A549 (cell line): ENCODE data around the gene SGSM1. TPM values are rescaled to one million over a fixed set of nuclear protein-coding genes. Genes with fewer than 3 reads are reported as not detected.

ENCODE experiments used
- ATAC-seq, 2 experiments: fragments of 200-7000 bp in 1 of 2; fragments of >200 bp in 1 of 2; cut with Nextera tagmentation in 1 of 2; cut with Tn5 transposase in 1 of 2; 3 replicates each; pipeline versions ENCODE4 v1.8.0 to v1.9.1; 2018 to 2020; ENCODE audit warnings: mild to moderate bottlenecking in 1 of 2, moderate library complexity in 1 of 2
- CTCF ChIA-PET: fragments of 300-600 bp; sonication (Branson Sonifier 250); formaldehyde crosslinking; extraction: SDS; loops from one replicate; lab custom pipeline; 2021; ENCODE audit warnings: antibody characterized with exemption, inconsistent platforms; lab: Yijun Ruan, JAX
- POLR2A ChIA-PET: fragments of 350-600 bp; formaldehyde crosslinking; extraction: SDS; loops from one replicate; lab custom pipeline; 2021; ENCODE audit warnings: antibody characterized with exemption, inconsistent platforms; lab: Yijun Ruan, JAX
- DNase-seq, 2 experiments: peaks; one replicate each; pipeline versions ENCODE4 v3.0.0 to v3.0.0-alpha.2; 2011 to 2016; ENCODE audit warnings: low read depth in 1 of 2, low spot score in 1 of 2
- FAIRE-seq: peaks from 2 replicates; lab custom pipeline; 2011; peaks lifted over from hg19 to GRCh38; lab: Jason Lieb, UNC
- H3K27ac ChIP-seq, 2 experiments: fragments of >200 bp; sonication (Bioruptor Twin); formaldehyde crosslinking; 3 replicates each; pipeline ENCODE4 v1.5.1; 2016 to 2017
- H3K4me1 ChIP-seq: fragments of >200 bp; sonication (Bioruptor Twin); formaldehyde crosslinking; 3 replicates; pipeline ENCODE4 v1.6.1; 2016
- H3K4me2 ChIP-seq: fragments of >200 bp; sonication (Bioruptor Twin); formaldehyde crosslinking; 3 replicates; pipeline ENCODE4 v1.6.1; 2016
- H3K4me3 ChIP-seq: fragments of >200 bp; sonication (Bioruptor Twin); formaldehyde crosslinking; 3 replicates; pipeline ENCODE4 v1.5.1; 2016
- H3K9me3 ChIP-seq: fragments of >200 bp; sonication (Bioruptor Twin); formaldehyde crosslinking; 3 replicates; pipeline ENCODE4 v1.6.1; 2016
- ATOH8 ChIP-seq: fragments of 250-450 bp; sonication (Bioruptor Pico); IDR thresholded peaks from 2 replicates; pipeline ENCODE4 v1.5.0; 2020; ENCODE audit warnings: low read depth, mild to moderate bottlenecking, moderate library complexity
- CHD4 ChIP-seq: fragments of 200-600 bp; sonication (generic); IDR thresholded peaks from 2 replicates; pipeline ENCODE4 v1.6.1; 2016; ENCODE audit warnings: antibody characterized with exemption, mild to moderate bottlenecking, borderline replicate concordance
- EHF ChIP-seq: fragments of 250-450 bp; sonication (Bioruptor Pico); IDR thresholded peaks from 2 replicates; pipeline ENCODE4 v1.5.0; 2020; ENCODE audit warnings: mild to moderate bottlenecking
- EP300 ChIP-seq, 2 experiments: fragments of >200 bp; sonication (Bioruptor Twin); formaldehyde crosslinking; IDR thresholded peaks; 2 replicates in 1 of 2; 3 replicates in 1 of 2; pipeline ENCODE4 v1.6.1; 2016 to 2017
- GATA3 ChIP-seq: IDR thresholded peaks from 2 replicates; pipeline ENCODE4 v1.6.1; 2012; ENCODE audit warnings: borderline replicate concordance
- HDAC2 ChIP-seq: fragments of 200-600 bp; sonication (generic); IDR thresholded peaks from 2 replicates; pipeline ENCODE4 v1.6.1; 2016
- HES2 ChIP-seq: fragments of >200 bp; sonication (Bioruptor Twin); formaldehyde crosslinking; IDR thresholded peaks from 2 replicates; pipeline ENCODE4 v1.6.1; 2016
- JUNB ChIP-seq: fragments of >200 bp; sonication (Bioruptor Twin); formaldehyde crosslinking; IDR thresholded peaks from 2 replicates; pipeline ENCODE4 v1.6.1; 2016
- KDM1A ChIP-seq: fragments of 200-600 bp; sonication (generic); IDR thresholded peaks from 2 replicates; pipeline ENCODE4 v1.6.1; 2016; ENCODE audit warnings: low read depth, mild to moderate bottlenecking
- KDM5A ChIP-seq: fragments of 200-600 bp; sonication (generic); IDR thresholded peaks from 2 replicates; pipeline ENCODE4 v1.6.1; 2016; ENCODE audit warnings: antibody characterized with exemption, mild to moderate bottlenecking
- MAX ChIP-seq: IDR thresholded peaks from 2 replicates; pipeline ENCODE4 v1.6.1; 2012
- MAZ ChIP-seq: fragments of 150-350 bp; IDR thresholded peaks from 2 replicates; pipeline ENCODE4 v1.6.1; 2014; ENCODE audit warnings: antibody characterized with exemption, low read depth, low read length, borderline replicate concordance
- MYC ChIP-seq: IDR thresholded peaks from 2 replicates; pipeline ENCODE4 v1.6.1; 2012; ENCODE audit warnings: mild to moderate bottlenecking, inconsistent platforms, low read length, improper control_type of control experiment, borderline replicate concordance
- NFE2L2 ChIP-seq: fragments of 150-350 bp; conservative IDR thresholded peaks from 2 replicates; pipeline ENCODE4 v1.6.1; 2014; ENCODE audit warnings: low read length
- PBX3 ChIP-seq: IDR thresholded peaks from 2 replicates; pipeline ENCODE4 v1.6.1; 2012
- RCOR1 ChIP-seq: fragments of 150-350 bp; IDR thresholded peaks from 2 replicates; pipeline ENCODE4 v1.6.1; 2014; ENCODE audit warnings: antibody characterized with exemption, low read length, low read depth
- SMC3 ChIP-seq: fragments of >200 bp; sonication (Bioruptor Twin); formaldehyde crosslinking; IDR thresholded peaks from 3 replicates; pipeline ENCODE4 v1.6.1; 2018; ENCODE audit warnings: inconsistent platforms
- USF2 ChIP-seq: fragments of 450-650 bp; IDR thresholded peaks from 2 replicates; pipeline ENCODE4 v1.6.1; 2014; ENCODE audit warnings: antibody characterized with exemption
- ZFP36 ChIP-seq: fragments of 450-650 bp; IDR thresholded peaks from 2 replicates; pipeline ENCODE4 v1.6.1; 2014; ENCODE audit warnings: borderline replicate concordance; ENCODE audit not compliant: partially characterized antibody
- ZSCAN20 ChIP-seq: fragments of 250-450 bp; sonication (Bioruptor Pico); IDR thresholded peaks from 2 replicates; pipeline ENCODE4 v1.8.0; 2022; ENCODE audit warnings: mild to moderate bottlenecking, moderate library complexity
- WGBS: methylation state at CpG from one replicate; pipeline ENCODE4 v1.1.6; 2017; ENCODE audit errors: missing lambda C conversion rate; 5-methylcytosine and 5-hydroxymethylcytosine counted together
- polyA plus RNA-seq, 4 experiments: library from polyadenylated mRNA; depleted of rRNA in 3 of 4; stranded (reverse); fragments of >200 nt; fragmentation: RNase III in 1 of 4; extraction: RNeasy Plus Mini Kit Qiagen cat#74134 plus additional on column Dnase treatment in 1 of 4; gene quantifications; 2 replicates in 3 of 4; 3 replicates in 1 of 4; pipeline ENCODE4 v1.2.3, GENCODE V29; 2011 to 2017
- TF ChIP-seq, protein P1 (sequence below): fragments of 150-350 bp; IDR thresholded peaks from 2 replicates; pipeline ENCODE4 v1.6.1; 2014; ENCODE audit warnings: low read depth, mild to moderate bottlenecking, low read length

Gene SGSM1
- polyA plus RNA-seq, 2 of the 4 experiments (the other 2 are of a cell fraction) = 0.50 to 1.4 TPM

- no peak for DNase-seq
- Histone ChIP-seq H3K4me1 (no peaks in the 10 kb centered on the region), H3K4me2 (no peak overlapping the region), H3K4me3 (no peak overlapping the region), H3K27ac (no peak overlapping the region), H3K9me3 (no peaks in the 10 kb centered on the region)
- POLR2A ChIA-PET = no interaction called here
- TF ChIP-seq MAX = no peak
- TF ChIP-seq EHF (CRISPR knock-in tag) = no peak
- no peak for TF ChIP-seq MYC
- no peak for TF ChIP-seq HES2
- no peak for ATAC-seq
- WGBS = 59% methylated on average over 6 of the region's 6 CpGs
- CTCF ChIA-PET = interaction anchor here (0.6 to 0.7 kb wide), 2 partner anchors 9 to 33 kb away, joined by 3 to 4 read pairs; no protein-coding TSS in a partner anchor
- FAIRE-seq = no peak
Observed at GRCh38 chr22:24883432-24883831, 77.4 kb downstream of the SGSM1 start.

GRCh38 chr22:24887260-24887659 is 81.2 kb downstream of the SGSM1 start:
- Histone ChIP-seq H3K4me3 (no peak overlapping the region), H3K4me1 (no peaks in the 10 kb centered on the region), H3K27ac (no peak overlapping the region), H3K4me2 (no peak overlapping the region), H3K9me3 (no peaks in the 10 kb centered on the region)
- no peak for TF ChIP-seq MAX
- no peak for TF ChIP-seq HDAC2
- TF ChIP-seq NFE2L2 = no peak
- FAIRE-seq (no peak), ATAC-seq (no peak), DNase-seq (no peak)
- POLR2A ChIA-PET = no interaction called here
- CTCF ChIA-PET = no interaction called here
- WGBS = 50% methylated on average over 2 of the region's 2 CpGs

DNA sequence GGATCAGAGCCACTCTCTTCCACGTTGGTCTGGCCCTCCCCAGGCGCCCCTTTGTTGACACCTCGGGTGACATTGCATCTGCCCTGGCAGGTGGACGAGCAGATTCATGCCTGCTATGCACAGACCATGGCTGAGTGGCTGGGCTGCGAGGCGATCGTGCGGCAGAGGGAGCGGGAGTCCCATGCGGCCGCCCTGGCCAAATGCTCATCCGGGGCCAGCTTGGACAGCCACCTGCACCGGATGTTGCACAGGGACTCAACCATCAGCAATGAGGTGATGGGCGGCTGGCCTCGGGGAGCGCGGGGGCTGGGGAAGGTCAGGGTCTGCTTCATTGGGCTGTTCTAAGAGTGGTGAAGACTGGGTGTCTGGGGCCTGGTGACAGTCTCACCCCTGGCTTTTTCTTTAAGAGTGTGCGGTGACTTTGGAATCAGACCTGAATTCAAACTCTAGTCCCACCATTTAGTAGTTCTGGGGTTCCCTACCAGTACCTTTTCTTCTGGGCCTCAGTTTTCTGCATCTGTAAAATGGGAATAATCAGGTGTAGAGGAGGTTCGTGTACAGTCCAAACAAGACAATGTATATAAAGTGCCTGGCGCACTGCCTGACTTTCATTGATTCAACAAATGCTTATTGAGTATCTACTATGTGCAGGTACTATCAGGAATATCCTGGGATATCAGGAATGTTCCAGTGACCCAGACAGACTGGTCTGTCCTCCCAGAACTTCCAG is 87.5 kb downstream of the SGSM1 start:
- DNase-seq (no peak), FAIRE-seq (no peak), ATAC-seq (no peak)
- ChIA-PET POLR2A (no interaction called here), CTCF (interaction anchor here (0.6 to 1.3 kb wide), 5 partner anchors 10 to 368 kb away, joined by 3 to 4 read pairs (median 4); no protein-coding TSS in a partner anchor)
- Histone ChIP-seq H3K4me1 (peaks cover 29% of the 10 kb centered on the region), H3K9me3 (no peaks in the 10 kb centered on the region), H3K27ac (peak overlapping the region; percentile 94 to 97), H3K4me2 (peak overlapping the region; percentile 86), H3K4me3 (peak overlapping the region; percentile 20; the same call in 2 of the 3 replicates)
- TF ChIP-seq CHD4 (no peak), EP300 (IDR thresholded peaks at IDR 0.05) (no peak), KDM1A (peak; percentile 82; the same call in 1 of the 2 replicates), RCOR1 (no peak)
- 80% methylated on average over 10 of the region's 20 CpGs for WGBS

GRCh38 chr22:24894220-24894975 is 88.4 kb downstream of the SGSM1 start:
- Histone ChIP-seq H3K9me3 (no peaks in the 10 kb centered on the region), H3K27ac (peak overlapping the region; percentile 94 to 97), H3K4me2 (peak overlapping the region; percentile 86), H3K4me1 (peaks cover 29% of the 10 kb centered on the region), H3K4me3 (peak overlapping the region; percentile 20)
- ChIA-PET POLR2A (no interaction called here), CTCF (interaction anchor here (0.7 to 1.3 kb wide), 2 partner anchors 15 to 92 kb away, joined by 3 to 4 read pairs; no protein-coding TSS in a partner anchor)
- DNase-seq = peak; percentile 85 to 97
- 2% methylated on average over 14 of the region's 16 CpGs for WGBS
- ATAC-seq = peak; percentile 98 to 99
- FAIRE-seq = peak; percentile 87
- TF ChIP-seq HDAC2 = no peak
- no peak for TF ChIP-seq ATOH8
- peak; percentile 62; the same call in 1 of the 2 replicates for TF ChIP-seq GATA3
- TF ChIP-seq SMC3 = no peak
- TF ChIP-seq EHF (CRISPR knock-in tag) = no peak
- TF ChIP-seq USF2 = peak; percentile 86
- peak; percentile 75 for TF ChIP-seq PBX3
- 0 out of 2 replicates have a peak, but pooled peaks have one; percentile 56 for TF ChIP-seq JUNB
- TF ChIP-seq KDM5A = no peak
- no peak for TF ChIP-seq ZFP36
- TF ChIP-seq, protein P1, sequence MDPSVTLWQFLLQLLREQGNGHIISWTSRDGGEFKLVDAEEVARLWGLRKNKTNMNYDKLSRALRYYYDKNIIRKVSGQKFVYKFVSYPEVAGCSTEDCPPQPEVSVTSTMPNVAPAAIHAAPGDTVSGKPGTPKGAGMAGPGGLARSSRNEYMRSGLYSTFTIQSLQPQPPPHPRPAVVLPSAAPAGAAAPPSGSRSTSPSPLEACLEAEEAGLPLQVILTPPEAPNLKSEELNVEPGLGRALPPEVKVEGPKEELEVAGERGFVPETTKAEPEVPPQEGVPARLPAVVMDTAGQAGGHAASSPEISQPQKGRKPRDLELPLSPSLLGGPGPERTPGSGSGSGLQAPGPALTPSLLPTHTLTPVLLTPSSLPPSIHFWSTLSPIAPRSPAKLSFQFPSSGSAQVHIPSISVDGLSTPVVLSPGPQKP = no peak
- no peak for TF ChIP-seq ZSCAN20
- TF ChIP-seq MAZ = no peak
